Motor neuron (in vitro differentiated cells): Measurements from ENCODE around the gene H3-3A. TPM values are rescaled to one million over a fixed set of nuclear protein-coding genes. Genes with fewer than 3 reads are reported as not detected.

Source experiments
- ATAC-seq, 8 experiments: fragments of 200-7000 bp; cut with Tn5 transposase; replicated peaks in 6 of 8; 2 replicates each; pipeline ENCODE4 v1.8.0; 2021; ENCODE audit warnings: mild to moderate bottlenecking in 8 of 8, moderate library complexity in 8 of 8
- H3K27ac ChIP-seq, 2 donors: fragments of 250-450 bp; sonication (Bioruptor Pico); 2 replicates each; pipeline ENCODE4 v1.9.0; 2021; ENCODE audit warnings: antibody characterized with exemption in 2 of 2, mild to moderate bottlenecking in 2 of 2, moderate library complexity in 1 of 2
- H3K4me1 ChIP-seq, 2 donors: fragments of 250-450 bp; sonication (Bioruptor Pico); replicated peaks in 1 of 2; 2 replicates each; pipeline ENCODE4 v1.6.1; 2021; ENCODE audit warnings: antibody characterized with exemption in 2 of 2, mild to moderate bottlenecking in 2 of 2, moderate library complexity in 1 of 2
- H3K4me3 ChIP-seq, 5 donors: fragments of 250-450 bp; sonication (Bioruptor Pico); 2 replicates each; pipeline ENCODE4 v1.9.0; 2021; ENCODE audit warnings: antibody characterized with exemption in 5 of 5, mild to moderate bottlenecking in 5 of 5, moderate library complexity in 4 of 5
- WGBS, 10 experiments: fragments of 450-650 bp; shearing (Covaris generic); methylation state at CpG; one replicate each; pipeline ENCODE4 v1.0.0; 2022; 5-methylcytosine and 5-hydroxymethylcytosine counted together
- in situ Hi-C, 9 experiments: fragments of 400-800 bp; cut with MboI; loops; one replicate each; pipeline ENCODE4 v1.15.0; 2021; ENCODE audit warnings: low sequenced_read_pairs in 9 of 9, low pct_unique_long_range_greater_than_20kb in 2 of 9; ENCODE audit not compliant: unreplicated experiment in 9 of 9
- total RNA-seq, 8 experiments: library from RNA; unstranded; fragments of 300-600 nt; gene quantifications; 2 replicates each; pipeline versions ENCODE4 v1.2.3 to v1.2.4, GENCODE V29; 2022

H3-3A gene
- total RNA-seq, 8 experiments from 2014 or later = 306 to 1,867 (median 1,051) TPM

DNA sequence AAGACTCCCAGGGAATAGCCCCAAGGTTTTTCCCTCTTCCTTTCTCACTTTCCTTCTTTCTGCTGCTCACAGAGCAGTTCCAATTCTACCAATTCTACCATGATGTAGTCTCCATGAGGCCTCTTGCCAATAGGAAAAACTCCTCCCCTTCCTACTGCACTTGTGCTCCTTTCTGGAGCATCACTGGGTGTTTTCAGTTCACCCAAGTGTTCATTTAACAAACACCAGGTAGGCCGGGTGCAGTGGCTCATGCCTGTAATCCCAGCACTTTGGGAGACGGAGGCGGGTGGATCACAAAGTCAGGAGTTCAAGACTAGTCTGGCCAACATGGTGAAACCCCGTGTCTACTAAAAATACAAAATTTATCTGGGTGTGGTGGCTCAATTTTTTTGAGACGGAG is 26.6 kb upstream of the H3-3A start:
- Histone ChIP-seq H3K27ac (no peak overlapping the region), H3K4me3 (no peak overlapping the region), H3K4me1 (no peaks in the 10 kb centered on the region)
- 57 to 100% (median 90%) methylated on average over 1 to 5 of the region's 5 CpGs; no CpG with 5 or more reads in 4 of the 10 experiments for WGBS, 10 experiments
- ATAC-seq = no peak
- in situ Hi-C loops = no loop called here

DNA sequence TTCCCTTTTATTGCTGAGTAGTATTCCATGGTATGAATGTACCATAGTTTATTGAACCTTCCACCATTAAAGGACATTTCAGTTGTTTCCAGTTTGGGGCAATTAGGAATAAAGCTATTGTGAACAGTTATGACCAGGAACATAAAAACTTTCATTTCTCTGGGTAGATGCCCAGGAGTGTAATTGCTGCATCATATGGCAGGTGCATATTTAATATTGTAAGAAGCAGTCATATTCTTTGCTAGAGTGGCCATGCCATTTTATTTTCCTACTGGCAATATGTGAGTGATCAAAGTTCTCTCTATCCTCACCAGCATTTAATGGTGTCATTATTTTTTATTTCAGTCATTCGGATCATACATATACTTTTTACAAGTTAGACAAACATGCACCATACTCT is 23.9 kb upstream of the H3-3A start:
- Histone ChIP-seq H3K4me3 (no peak overlapping the region), H3K4me1 (no peaks in the 10 kb centered on the region), H3K27ac (no peak overlapping the region)
- 67 to 100% (median 92%) methylated on average over 1 of the region's 1 CpG; no CpG with 5 or more reads in 3 of the 10 experiments for WGBS, 10 experiments
- no peak for ATAC-seq
- in situ Hi-C loops = no loop called here

DNA sequence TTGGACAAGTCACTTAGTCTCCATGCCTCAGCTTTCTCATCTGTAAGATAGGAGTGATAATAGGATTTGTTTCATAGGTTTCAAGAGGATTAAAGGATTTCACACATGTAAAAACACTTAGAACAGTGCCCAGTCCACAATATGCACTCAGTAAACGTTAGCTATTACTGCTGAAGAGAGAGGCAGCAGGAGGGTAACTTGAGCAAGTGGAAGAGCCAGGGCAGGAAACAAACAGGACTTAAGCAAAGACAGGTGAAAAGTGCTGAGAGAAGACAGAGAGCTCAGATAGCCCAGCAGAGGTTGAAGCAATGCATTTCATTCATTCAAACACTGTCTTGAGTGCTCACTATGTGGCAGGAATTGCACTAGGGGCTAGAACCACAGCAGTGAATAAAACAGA is 21.1 kb upstream of the H3-3A start:
- Histone ChIP-seq H3K4me3 (no peak overlapping the region), H3K27ac (no peak overlapping the region), H3K4me1 (no peaks in the 10 kb centered on the region)
- in situ Hi-C loops = no loop called here
- 0 to 56% (median 30%) methylated on average over 1 of the region's 1 CpG; no CpG with 5 or more reads in 3 of the 10 experiments for WGBS, 10 experiments
- no peak for ATAC-seq

DNA sequence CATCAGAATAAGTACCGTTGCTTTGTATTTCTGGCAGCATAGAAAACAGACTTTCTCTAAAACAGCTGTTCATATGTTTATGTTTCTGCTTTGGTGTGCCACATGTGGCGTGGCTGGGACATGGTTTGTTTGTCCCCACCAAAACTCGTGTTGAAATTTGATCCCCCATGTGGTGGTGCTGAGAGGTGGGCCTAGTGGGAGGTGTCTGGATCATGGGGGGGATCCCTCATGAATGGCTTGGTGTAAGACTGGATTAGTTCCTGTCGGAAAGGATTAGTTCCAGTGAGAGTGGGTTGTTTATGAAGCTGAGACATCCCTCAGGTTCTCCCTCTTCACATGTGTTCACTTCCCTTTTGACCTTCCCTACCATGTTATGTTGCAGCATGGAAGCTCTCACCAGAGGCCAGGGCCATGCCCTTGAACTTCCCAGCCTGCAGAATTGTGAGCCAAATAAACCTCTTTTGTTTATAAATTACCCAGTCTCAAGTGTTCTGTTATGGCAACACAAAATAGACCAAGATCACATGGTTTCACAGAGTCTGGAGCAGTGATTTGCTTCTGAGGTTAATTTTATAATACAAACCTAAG is 17.9 kb upstream of the H3-3A start:
- in situ Hi-C loops = no loop called here
- WGBS, 10 experiments = 36 to 92% (median 74%) methylated on average over 1 to 4 of the region's 4 CpGs; no CpG with 5 or more reads in 3 of the 10 experiments

DNA sequence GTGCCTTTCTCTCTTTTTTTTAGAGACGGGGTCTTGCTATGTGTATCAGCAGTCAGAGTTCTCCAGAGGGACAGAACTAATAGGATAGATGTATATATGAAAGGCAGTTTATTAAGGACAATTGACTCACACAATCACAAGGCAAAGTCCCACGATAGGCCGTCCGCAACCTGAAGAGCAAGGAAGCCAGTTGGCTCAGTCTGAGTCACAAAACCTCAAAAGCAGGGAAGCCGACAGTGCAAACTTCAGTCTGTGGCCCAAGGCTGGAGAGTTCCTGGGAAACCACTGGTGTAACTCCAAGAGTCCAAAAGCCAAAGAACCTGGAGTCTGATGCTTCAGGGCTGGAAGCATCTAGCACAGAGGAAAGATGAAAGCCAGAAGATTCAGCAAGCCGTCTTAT is 16.3 kb upstream of the H3-3A start:
- Histone ChIP-seq H3K4me3 (no peak overlapping the region), H3K27ac (no peak overlapping the region), H3K4me1 (no peaks in the 10 kb centered on the region)
- in situ Hi-C loops = no loop called here
- ATAC-seq = peak in 2 of 8 experiments; percentile 77 to 82
- WGBS, 10 experiments = 22 to 86% (median 52%) methylated on average over 2 to 6 of the region's 6 CpGs; no CpG with 5 or more reads in 2 of the 10 experiments

More for the DNA sequence above, 17.9 kb upstream of the H3-3A start:
- no peak overlapping the region for H3K27ac ChIP-seq
- no peak for ATAC-seq
- no peaks in the 10 kb centered on the region for H3K4me1 ChIP-seq
- no peak overlapping the region for H3K4me3 ChIP-seq

DNA sequence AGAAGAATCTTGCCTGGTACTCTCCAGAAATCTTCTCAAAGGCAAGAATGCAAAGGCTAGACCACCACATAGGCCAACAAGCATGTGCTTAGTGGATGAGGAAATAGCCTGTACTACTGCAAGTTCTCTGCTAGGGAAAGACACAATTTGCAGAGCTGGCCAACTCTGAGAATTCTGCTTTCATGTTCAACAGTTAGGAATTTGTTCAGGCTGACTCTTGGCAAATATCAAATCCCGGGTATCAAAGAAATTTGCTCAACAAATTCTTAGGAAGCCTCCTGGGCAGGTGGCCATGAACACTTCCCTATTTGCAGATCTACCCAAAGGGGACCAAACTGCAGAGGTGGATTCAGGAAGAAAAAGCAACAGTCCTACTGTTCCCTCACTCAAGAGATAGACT is 15.0 kb upstream of the H3-3A start:
- Histone ChIP-seq H3K4me3 (no peak overlapping the region), H3K27ac (no peak overlapping the region), H3K4me1 (no peaks in the 10 kb centered on the region)
- WGBS, 10 experiments = 33 to 75% (median 59%) methylated on average over 1 of the region's 1 CpG; no CpG with 5 or more reads in 6 of the 10 experiments
- no peak for ATAC-seq
- in situ Hi-C loops = no loop called here

DNA sequence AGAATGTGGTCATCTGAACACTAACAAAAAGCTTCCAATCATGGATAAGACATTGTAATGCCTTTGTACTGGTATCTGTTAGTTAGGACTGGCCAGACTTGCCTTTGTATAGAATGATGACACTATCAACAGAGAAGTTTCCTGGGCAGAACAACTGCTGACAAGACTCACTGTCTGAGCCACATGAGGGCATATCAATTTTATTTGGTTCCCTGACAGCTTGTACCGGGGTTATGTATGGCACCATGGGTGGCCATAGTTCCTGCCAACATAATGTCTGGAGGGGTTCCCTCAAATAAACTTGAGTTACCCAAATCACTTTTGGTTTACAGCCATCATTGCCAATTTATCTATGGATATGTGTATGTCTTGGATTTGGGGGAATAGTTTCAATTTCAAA is 13.6 kb upstream of the H3-3A start:
- in situ Hi-C loops = no loop called here

DNA sequence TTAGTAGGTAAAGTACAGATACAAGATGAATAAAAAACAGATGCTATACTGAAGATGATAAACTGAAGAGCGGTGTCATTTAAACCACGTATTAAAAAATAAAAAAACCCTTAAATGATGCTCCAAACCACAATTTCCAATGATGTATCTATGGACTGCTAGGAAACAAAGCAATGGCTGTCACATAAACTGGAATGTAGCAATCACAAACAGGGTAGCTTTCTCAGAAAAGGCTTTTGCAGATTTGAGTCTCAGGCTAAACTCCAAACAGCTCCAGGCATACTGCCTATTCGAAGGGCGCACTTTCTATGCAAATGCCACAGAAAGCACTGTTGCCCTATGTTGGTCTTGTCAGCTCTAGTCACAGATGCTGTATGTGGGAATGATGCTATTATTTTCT is 12.4 kb upstream of the H3-3A start:
- no peak for ATAC-seq
- Histone ChIP-seq H3K4me1 (no peaks in the 10 kb centered on the region), H3K27ac (no peak overlapping the region), H3K4me3 (no peak overlapping the region)
- WGBS, 10 experiments = 60 to 100% (median 74%) methylated on average over 2 to 4 of the region's 4 CpGs; no CpG with 5 or more reads in 1 of the 10 experiments
- in situ Hi-C loops = no loop called here

More for the DNA sequence above, 13.6 kb upstream of the H3-3A start:
- Histone ChIP-seq H3K4me1 (no peaks in the 10 kb centered on the region), H3K27ac (no peak overlapping the region), H3K4me3 (no peak overlapping the region)
- ATAC-seq = no peak
- WGBS, 10 experiments = 75 to 100% (median 88%) methylated on average over 1 of the region's 1 CpG; no CpG with 5 or more reads in 4 of the 10 experiments

DNA sequence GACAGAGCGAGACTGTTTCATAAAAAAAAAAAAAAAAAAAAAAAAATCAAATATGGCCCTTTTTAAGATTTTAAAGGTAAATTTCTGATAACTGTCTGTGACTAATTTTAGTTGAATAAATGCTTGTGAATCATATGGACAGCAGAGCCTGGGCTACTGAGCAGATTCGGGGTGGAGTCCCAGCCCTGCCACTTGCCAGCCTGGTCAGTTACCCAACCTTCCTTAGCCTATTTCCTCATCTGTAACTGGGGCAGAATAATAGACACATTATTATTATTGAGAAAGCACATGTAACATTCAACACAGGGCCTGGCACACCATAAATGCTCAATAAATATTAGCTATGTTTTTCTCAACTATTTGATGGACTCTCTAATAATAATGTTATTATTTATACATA is 11.2 kb upstream of the H3-3A start:
- 60 to 100% (median 81%) methylated on average over 1 to 2 of the region's 2 CpGs; no CpG with 5 or more reads in 5 of the 10 experiments for WGBS, 10 experiments
- no peak overlapping the region for H3K4me3 ChIP-seq
- in situ Hi-C loops = no loop called here
- peak in 2 of 8 experiments; percentile 27 to 64 for ATAC-seq
- H3K4me1 ChIP-seq = no peaks in the 10 kb centered on the region
- H3K27ac ChIP-seq = no peak overlapping the region

DNA sequence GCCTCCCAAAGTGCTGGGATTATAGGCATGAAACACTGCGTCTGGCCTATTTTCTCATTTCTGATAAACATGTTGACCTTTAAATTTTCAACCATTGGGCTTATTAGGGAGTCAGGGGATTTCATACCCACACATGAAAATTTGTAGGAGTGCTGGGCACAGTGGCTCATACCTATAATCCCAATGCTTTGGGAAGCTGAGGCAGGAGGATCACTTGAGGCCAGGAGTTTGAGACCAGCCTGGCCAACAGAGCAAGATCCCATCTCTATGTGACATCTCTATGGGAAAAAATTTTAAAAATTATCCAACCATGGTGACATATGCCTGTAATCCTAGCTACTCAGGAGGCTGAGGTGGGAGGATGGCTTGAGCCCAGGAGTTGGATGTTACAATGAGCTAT is 10.5 kb upstream of the H3-3A start:
- ATAC-seq = no peak
- Histone ChIP-seq H3K4me1 (no peaks in the 10 kb centered on the region), H3K27ac (no peak overlapping the region), H3K4me3 (no peak overlapping the region)
- in situ Hi-C loops = no loop called here
- WGBS, 10 experiments = 80 to 100% (median 100%) methylated on average over 1 of the region's 1 CpG; no CpG with 5 or more reads in 3 of the 10 experiments

DNA sequence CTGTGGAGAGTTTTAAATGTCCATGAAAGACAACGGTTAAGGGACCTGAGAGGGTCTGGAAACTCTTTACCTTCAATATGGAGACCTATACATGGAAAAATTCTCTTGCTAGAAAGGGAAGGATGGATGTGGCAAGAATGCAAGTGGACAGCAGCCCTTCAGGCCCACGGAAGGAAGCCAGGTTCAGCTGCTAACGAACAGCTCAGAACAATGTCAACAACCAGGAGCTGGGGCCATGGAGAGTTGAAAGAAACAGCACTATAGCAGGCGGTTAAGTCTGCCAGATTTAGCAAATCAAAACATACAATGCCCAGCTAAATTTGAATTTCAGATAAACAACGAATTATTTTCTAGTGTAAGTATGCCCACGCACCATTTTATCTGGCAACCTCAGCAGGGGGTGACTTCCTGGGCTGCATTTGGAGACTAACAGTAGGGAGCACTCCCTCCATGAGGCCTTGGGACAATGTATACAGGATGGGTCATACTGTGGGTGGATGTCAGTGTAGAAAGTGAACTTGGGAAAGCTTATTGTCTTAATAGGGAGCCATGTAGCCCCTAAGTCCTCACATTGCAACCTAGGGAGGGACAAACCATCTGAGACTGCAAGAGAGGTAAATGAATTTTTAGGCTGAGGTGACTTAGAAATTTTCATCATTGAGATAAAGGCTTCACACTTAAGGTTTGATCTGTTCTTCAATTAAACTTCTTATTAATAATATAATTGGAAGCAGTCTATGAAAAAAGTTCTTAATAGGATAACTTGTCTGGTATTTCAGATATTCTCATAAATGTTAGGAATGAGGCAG is 7.8 kb upstream of the H3-3A start:
- peak in 1 of 8 experiments; percentile 22 for ATAC-seq
- Histone ChIP-seq H3K27ac (no peak overlapping the region), H3K4me3 (no peak overlapping the region), H3K4me1 (no peaks in the 10 kb centered on the region)
- 42 to 78% (median 57%) methylated on average over 2 to 6 of the region's 6 CpGs; no CpG with 5 or more reads in 1 of the 10 experiments for WGBS, 10 experiments
- in situ Hi-C loops = no loop called here

DNA sequence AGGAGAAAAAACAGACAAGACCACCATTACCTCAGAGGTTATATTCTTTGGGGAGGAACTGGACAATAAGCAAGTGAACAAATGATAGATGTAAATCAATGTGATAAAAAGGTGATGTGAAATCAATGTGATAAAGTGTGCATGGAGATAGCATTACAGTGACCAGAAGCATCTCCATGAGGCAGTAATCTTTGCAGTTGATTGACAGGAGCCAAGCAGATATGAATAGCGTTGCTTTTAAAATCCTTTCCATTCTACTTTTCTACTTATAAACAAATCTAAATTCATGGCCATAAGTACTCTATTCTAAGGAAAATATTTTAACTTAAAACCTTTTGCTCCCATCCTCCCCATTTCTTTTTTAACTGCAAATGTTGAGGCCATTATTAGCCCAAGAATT is 2.8 kb upstream of the H3-3A start:
- Histone ChIP-seq H3K4me3 (no peak overlapping the region), H3K27ac (no peak overlapping the region), H3K4me1 (peaks cover 8 to 9% of the 10 kb centered on the region in 2 donors)
- no peak for ATAC-seq
- 92 to 100% (median 100%) methylated on average over 1 of the region's 1 CpG; no CpG with 5 or more reads in 3 of the 10 experiments for WGBS, 10 experiments
- in situ Hi-C loops = no loop called here

DNA sequence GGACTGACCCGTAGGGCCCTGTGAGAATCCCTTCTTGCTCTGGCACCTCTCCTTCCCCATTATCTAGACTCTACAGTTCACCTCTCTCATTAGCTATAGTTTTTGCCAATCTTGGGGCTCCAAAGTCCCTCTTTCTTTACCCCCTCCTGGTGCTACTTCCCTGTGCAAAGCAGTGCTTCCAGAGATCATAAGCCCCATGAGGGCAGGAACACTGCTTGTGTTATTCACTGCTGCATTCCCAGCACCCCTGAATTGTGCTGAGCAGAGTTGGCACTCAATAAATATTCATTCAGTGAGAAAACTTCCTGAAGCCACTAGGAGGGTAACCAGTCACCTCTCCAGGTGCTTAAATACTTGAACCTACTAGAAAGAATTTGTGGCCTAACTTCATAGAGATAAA is 2.1 kb upstream of the H3-3A start:
- ATAC-seq = no peak
- WGBS, 10 experiments = 100% methylated on average over 1 of the region's 1 CpG; no CpG with 5 or more reads in 7 of the 10 experiments
- in situ Hi-C loops = no loop called here
- Histone ChIP-seq H3K4me3 (no peak overlapping the region), H3K27ac (no peak overlapping the region), H3K4me1 (peaks cover 11 to 14% of the 10 kb centered on the region in 2 donors)
